GM12878 (cell line): ENCODE data around the gene SIPA1.

Source experiments
- CHD1 ChIP-seq: IDR thresholded peaks from 2 replicates; pipeline ENCODE4 v1.6.1; 2012; ENCODE audit warnings: low read depth, low read length, improper control_type of control experiment
- CTCF ChIP-seq, 3 experiments: IDR thresholded peaks in 2 of 3; conservative IDR thresholded peaks in 1 of 3; 2 replicates each; pipeline ENCODE4 v1.5.1; 2011; ENCODE audit warnings: low read depth in 3 of 3, low read length in 3 of 3, mild to moderate bottlenecking in 3 of 3, control low read depth in 2 of 3, moderate library complexity in 2 of 3, inconsistent platforms in 1 of 3, mixed read lengths in 1 of 3; ENCODE audit not compliant: control insufficient read depth in 2 of 3, insufficient read depth in 1 of 3; ENCODE audit errors: extremely low read depth in 1 of 3
- EP300 ChIP-seq, 2 experiments: fragments of 150-350 bp in 1 of 2; IDR thresholded peaks; 2 replicates each; pipeline ENCODE4 v1.6.1; 2011 to 2012; ENCODE audit warnings: low read depth in 2 of 2, low read length in 2 of 2, borderline replicate concordance in 1 of 2, improper control_type of control experiment in 1 of 2, inconsistent platforms in 1 of 2; ENCODE audit not compliant: control insufficient read depth in 1 of 2
- JUND ChIP-seq: IDR thresholded peaks from 2 replicates; pipeline ENCODE4 v1.6.1; 2012; ENCODE audit warnings: low read depth, mild to moderate bottlenecking, low read length, improper control_type of control experiment, moderate library complexity
- MTA3 ChIP-seq: IDR thresholded peaks from 2 replicates; pipeline ENCODE4 v1.6.1; 2012; ENCODE audit warnings: low read length, inconsistent platforms, borderline replicate concordance
- NFIC ChIP-seq: IDR thresholded peaks from 2 replicates; pipeline ENCODE4 v1.6.1; 2012; ENCODE audit warnings: low read depth, mild to moderate bottlenecking, inconsistent platforms, low read length, moderate library complexity
- NFYB ChIP-seq: IDR thresholded peaks from 2 replicates; pipeline ENCODE4 v1.6.1; 2011; ENCODE audit warnings: low read depth, mild to moderate bottlenecking, low read length, improper control_type of control experiment, moderate library complexity; ENCODE audit not compliant: insufficient read depth
- POLR2A ChIP-seq: IDR thresholded peaks from 2 replicates; pipeline ENCODE4 v1.6.1; 2011; ENCODE audit warnings: low read depth, mild to moderate bottlenecking, low read length
- SIN3A ChIP-seq: IDR thresholded peaks from 2 replicates; pipeline ENCODE4 v1.6.1; 2012; ENCODE audit warnings: low read depth, low read length, improper control_type of control experiment
- TAF1 ChIP-seq: IDR thresholded peaks from 2 replicates; pipeline ENCODE4 v1.6.1; 2011; ENCODE audit warnings: mild to moderate bottlenecking, low read depth, low read length, borderline replicate concordance
- TF ChIP-seq, protein P1 (sequence below): IDR thresholded peaks from 2 replicates; pipeline ENCODE4 v1.6.1; 2012; ENCODE audit warnings: low read length, inconsistent platforms
- TF ChIP-seq, protein P2 (sequence below): IDR thresholded peaks from 2 replicates; pipeline ENCODE4 v1.6.1; 2012; ENCODE audit warnings: mild to moderate bottlenecking, low read depth, low read length

DNA sequence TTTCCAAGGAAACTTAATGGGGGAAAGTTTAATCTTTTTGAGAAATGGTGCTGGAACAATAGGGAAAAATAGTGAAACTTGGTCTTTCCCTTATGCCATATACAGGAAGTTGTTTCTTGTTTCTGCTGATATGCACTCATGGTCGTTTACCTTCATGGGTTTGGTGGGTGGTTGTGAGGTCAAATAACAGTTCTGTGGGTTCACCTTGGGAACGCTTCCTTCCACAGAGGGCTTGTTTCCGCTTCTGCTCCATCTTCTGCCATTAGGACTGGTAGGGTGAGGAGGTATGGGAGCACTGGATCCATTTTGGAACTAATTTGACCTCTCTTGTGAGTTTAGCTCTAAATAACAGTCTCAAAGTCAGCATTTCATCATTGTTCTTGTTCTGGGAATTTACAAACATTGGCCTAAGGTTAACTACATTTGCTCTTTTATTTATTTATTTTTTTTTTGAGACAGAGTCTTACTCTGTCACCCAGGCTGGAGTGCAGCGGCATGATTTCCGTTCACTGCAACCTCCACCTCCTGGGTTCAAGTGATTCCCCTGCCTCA is 42.4 kb downstream of the SIPA1 start:
- TF ChIP-seq CTCF (IDR thresholded peaks at IDR 0.05 in 2 of 3, conservative IDR thresholded peaks at IDR 0.05 in 1 of 3; ENCODE audit: control insufficient read depth in 2 of 3, extremely low read depth in 1 of 3, insufficient read depth in 1 of 3, low read depth in 3 of 3, low read length in 3 of 3) (no peak), EP300 (IDR thresholded peaks at IDR 0.05; ENCODE audit: borderline replicate concordance in 1 of 2, control insufficient read depth in 1 of 2, low read depth in 2 of 2, low read length in 2 of 2) (no peak), CHD1 (no peak), TAF1 (no peak), POLR2A (no peak), MTA3 (no peak), NFYB (no peak), JUND (no peak), SIN3A (no peak), NFIC (no peak)
- TF ChIP-seq, protein P1, sequence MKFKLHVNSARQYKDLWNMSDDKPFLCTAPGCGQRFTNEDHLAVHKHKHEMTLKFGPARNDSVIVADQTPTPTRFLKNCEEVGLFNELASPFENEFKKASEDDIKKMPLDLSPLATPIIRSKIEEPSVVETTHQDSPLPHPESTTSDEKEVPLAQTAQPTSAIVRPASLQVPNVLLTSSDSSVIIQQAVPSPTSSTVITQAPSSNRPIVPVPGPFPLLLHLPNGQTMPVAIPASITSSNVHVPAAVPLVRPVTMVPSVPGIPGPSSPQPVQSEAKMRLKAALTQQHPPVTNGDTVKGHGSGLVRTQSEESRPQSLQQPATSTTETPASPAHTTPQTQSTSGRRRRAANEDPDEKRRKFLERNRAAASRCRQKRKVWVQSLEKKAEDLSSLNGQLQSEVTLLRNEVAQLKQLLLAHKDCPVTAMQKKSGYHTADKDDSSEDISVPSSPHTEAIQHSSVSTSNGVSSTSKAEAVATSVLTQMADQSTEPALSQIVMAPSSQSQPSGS = no peak
- TF ChIP-seq, protein P2, sequence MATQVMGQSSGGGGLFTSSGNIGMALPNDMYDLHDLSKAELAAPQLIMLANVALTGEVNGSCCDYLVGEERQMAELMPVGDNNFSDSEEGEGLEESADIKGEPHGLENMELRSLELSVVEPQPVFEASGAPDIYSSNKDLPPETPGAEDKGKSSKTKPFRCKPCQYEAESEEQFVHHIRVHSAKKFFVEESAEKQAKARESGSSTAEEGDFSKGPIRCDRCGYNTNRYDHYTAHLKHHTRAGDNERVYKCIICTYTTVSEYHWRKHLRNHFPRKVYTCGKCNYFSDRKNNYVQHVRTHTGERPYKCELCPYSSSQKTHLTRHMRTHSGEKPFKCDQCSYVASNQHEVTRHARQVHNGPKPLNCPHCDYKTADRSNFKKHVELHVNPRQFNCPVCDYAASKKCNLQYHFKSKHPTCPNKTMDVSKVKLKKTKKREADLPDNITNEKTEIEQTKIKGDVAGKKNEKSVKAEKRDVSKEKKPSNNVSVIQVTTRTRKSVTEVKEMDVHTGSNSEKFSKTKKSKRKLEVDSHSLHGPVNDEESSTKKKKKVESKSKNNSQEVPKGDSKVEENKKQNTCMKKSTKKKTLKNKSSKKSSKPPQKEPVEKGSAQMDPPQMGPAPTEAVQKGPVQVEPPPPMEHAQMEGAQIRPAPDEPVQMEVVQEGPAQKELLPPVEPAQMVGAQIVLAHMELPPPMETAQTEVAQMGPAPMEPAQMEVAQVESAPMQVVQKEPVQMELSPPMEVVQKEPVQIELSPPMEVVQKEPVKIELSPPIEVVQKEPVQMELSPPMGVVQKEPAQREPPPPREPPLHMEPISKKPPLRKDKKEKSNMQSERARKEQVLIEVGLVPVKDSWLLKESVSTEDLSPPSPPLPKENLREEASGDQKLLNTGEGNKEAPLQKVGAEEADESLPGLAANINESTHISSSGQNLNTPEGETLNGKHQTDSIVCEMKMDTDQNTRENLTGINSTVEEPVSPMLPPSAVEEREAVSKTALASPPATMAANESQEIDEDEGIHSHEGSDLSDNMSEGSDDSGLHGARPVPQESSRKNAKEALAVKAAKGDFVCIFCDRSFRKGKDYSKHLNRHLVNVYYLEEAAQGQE = no peak
